HepG2 (cell line): ENCODE data around the gene FNDC3B.

ENCODE experiments used
- ARNT ChIP-seq: fragments of 450-650 bp; IDR thresholded peaks from 2 replicates; pipeline ENCODE4 v1.6.1; 2017
- MYC ChIP-seq: sonication (generic); formaldehyde crosslinking; IDR thresholded peaks from 2 replicates; pipeline ENCODE4 v1.9.0; 2021; ENCODE audit warnings: missing genetic modification reagents, borderline replicate concordance
- NFE2L1 ChIP-seq: sonication (generic); formaldehyde crosslinking; IDR thresholded peaks from 2 replicates; pipeline ENCODE4 v1.4.0; 2020; ENCODE audit warnings: missing genetic modification reagents, mild to moderate bottlenecking, borderline replicate concordance
- PCBP2 ChIP-seq: fragments of 200-400 bp; formaldehyde crosslinking; optimal IDR thresholded peaks from 2 replicates; pipeline ENCODE3; 2018; ENCODE audit warnings: low read length, low read depth; ENCODE audit not compliant: poor library complexity, severe bottlenecking
- POLR2A ChIP-seq, 2 experiments: IDR thresholded peaks; 2 replicates each; pipeline ENCODE4 v1.6.1; 2011; ENCODE audit warnings: low read depth in 2 of 2, low read length in 2 of 2, mild to moderate bottlenecking in 1 of 2, moderate library complexity in 1 of 2; ENCODE audit not compliant: insufficient read depth in 1 of 2
- SETDB1 ChIP-seq: sonication (generic); formaldehyde crosslinking; IDR thresholded peaks from 2 replicates; pipeline ENCODE4 v1.5.1; 2020; ENCODE audit warnings: missing genetic modification reagents, mild to moderate bottlenecking, borderline replicate concordance
- ZNF772 ChIP-seq: sonication (generic); formaldehyde crosslinking; IDR thresholded peaks from 2 replicates; pipeline ENCODE4 v1.5.0; 2020; ENCODE audit warnings: mild to moderate bottlenecking, missing genetic modification reagents
- TF ChIP-seq, protein P1 (sequence below): sonication (generic); formaldehyde crosslinking; IDR thresholded peaks from 2 replicates; pipeline ENCODE4 v1.8.0; 2022; ENCODE audit warnings: mild to moderate bottlenecking, missing genetic modification reagents; ENCODE audit not compliant: insufficient replicate concordance
- TF ChIP-seq, protein P2 (sequence below): sonication (generic); formaldehyde crosslinking; IDR thresholded peaks from 2 replicates; pipeline ENCODE4 v1.4.0; 2020; ENCODE audit warnings: mild to moderate bottlenecking, missing genetic modification reagents
- TF ChIP-seq, protein P3 (sequence below), 2 experiments: IDR thresholded peaks; 2 replicates each; pipeline ENCODE4 v1.6.1; 2011 to 2012; ENCODE audit warnings: low read length in 2 of 2, borderline replicate concordance in 1 of 2, low read depth in 1 of 2, mild to moderate bottlenecking in 1 of 2, moderate library complexity in 1 of 2
- TF ChIP-seq, protein P4 (sequence below), 2 experiments: sonication (generic) in 1 of 2; formaldehyde crosslinking in 1 of 2; IDR thresholded peaks; 2 replicates each; pipeline versions ENCODE4 v1.5.1 to v1.6.1; 2011 to 2020; ENCODE audit warnings: borderline replicate concordance in 1 of 2, low read depth in 1 of 2, low read length in 1 of 2, mild to moderate bottlenecking in 1 of 2, missing genetic modification reagents in 1 of 2, moderate library complexity in 1 of 2
- TF ChIP-seq, protein P5 (sequence below): sonication (generic); formaldehyde crosslinking; IDR thresholded peaks from 2 replicates; pipeline ENCODE4 v1.8.1; 2023; ENCODE audit warnings: mild to moderate bottlenecking, missing genetic modification reagents

DNA sequence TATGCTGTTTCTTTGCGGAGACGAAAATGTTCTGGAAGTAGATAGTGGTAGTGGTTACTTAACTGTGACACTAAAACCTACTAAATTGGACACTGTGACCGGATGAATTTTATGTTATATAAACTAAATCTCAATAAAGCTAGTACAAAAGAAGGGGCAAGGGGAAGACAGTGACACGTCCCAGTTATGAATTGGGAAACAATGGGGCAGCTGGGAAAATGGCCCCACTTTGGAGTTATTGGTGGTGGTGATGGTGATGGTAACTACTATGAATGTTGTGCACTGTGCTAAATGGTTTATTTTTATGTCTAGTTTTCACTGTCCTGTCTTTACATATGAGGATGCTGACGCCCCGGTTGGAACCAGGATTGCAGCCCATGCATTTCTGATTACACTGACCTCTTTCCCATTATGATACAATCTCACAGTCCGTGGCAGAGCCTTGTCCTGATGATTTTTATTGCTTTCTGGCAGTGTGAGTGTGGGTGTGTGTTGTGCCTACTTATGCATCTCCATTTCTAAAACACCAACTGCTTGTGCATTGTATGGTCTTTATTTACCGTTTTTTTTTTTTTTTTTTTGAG lies 192.0 kb downstream of the FNDC3B start:
- no peak for TF ChIP-seq NFE2L1 (CRISPR knock-in tag)
- no peak for TF ChIP-seq POLR2A (IDR thresholded peaks at IDR 0.05; ENCODE audit: insufficient read depth in 1 of 2, low read depth in 2 of 2, low read length in 2 of 2)
- TF ChIP-seq, protein P1, sequence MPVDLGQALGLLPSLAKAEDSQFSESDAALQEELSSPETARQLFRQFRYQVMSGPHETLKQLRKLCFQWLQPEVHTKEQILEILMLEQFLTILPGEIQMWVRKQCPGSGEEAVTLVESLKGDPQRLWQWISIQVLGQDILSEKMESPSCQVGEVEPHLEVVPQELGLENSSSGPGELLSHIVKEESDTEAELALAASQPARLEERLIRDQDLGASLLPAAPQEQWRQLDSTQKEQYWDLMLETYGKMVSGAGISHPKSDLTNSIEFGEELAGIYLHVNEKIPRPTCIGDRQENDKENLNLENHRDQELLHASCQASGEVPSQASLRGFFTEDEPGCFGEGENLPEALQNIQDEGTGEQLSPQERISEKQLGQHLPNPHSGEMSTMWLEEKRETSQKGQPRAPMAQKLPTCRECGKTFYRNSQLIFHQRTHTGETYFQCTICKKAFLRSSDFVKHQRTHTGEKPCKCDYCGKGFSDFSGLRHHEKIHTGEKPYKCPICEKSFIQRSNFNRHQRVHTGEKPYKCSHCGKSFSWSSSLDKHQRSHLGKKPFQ (CRISPR knock-in tag), result no peak
- TF ChIP-seq MYC, result no peak
- TF ChIP-seq, protein P2, sequence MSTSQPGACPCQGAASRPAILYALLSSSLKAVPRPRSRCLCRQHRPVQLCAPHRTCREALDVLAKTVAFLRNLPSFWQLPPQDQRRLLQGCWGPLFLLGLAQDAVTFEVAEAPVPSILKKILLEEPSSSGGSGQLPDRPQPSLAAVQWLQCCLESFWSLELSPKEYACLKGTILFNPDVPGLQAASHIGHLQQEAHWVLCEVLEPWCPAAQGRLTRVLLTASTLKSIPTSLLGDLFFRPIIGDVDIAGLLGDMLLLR (CRISPR knock-in tag), result no peak
- TF ChIP-seq, protein P3, sequence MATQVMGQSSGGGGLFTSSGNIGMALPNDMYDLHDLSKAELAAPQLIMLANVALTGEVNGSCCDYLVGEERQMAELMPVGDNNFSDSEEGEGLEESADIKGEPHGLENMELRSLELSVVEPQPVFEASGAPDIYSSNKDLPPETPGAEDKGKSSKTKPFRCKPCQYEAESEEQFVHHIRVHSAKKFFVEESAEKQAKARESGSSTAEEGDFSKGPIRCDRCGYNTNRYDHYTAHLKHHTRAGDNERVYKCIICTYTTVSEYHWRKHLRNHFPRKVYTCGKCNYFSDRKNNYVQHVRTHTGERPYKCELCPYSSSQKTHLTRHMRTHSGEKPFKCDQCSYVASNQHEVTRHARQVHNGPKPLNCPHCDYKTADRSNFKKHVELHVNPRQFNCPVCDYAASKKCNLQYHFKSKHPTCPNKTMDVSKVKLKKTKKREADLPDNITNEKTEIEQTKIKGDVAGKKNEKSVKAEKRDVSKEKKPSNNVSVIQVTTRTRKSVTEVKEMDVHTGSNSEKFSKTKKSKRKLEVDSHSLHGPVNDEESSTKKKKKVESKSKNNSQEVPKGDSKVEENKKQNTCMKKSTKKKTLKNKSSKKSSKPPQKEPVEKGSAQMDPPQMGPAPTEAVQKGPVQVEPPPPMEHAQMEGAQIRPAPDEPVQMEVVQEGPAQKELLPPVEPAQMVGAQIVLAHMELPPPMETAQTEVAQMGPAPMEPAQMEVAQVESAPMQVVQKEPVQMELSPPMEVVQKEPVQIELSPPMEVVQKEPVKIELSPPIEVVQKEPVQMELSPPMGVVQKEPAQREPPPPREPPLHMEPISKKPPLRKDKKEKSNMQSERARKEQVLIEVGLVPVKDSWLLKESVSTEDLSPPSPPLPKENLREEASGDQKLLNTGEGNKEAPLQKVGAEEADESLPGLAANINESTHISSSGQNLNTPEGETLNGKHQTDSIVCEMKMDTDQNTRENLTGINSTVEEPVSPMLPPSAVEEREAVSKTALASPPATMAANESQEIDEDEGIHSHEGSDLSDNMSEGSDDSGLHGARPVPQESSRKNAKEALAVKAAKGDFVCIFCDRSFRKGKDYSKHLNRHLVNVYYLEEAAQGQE (IDR thresholded peaks at IDR 0.05; ENCODE audit: borderline replicate concordance in 1 of 2, low read depth in 1 of 2, low read length in 2 of 2), result no peak
- TF ChIP-seq, protein P4, sequence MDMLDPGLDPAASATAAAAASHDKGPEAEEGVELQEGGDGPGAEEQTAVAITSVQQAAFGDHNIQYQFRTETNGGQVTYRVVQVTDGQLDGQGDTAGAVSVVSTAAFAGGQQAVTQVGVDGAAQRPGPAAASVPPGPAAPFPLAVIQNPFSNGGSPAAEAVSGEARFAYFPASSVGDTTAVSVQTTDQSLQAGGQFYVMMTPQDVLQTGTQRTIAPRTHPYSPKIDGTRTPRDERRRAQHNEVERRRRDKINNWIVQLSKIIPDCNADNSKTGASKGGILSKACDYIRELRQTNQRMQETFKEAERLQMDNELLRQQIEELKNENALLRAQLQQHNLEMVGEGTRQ (IDR thresholded peaks at IDR 0.05; ENCODE audit: low read depth, low read length), result no peak
- TF ChIP-seq, protein P4 (CRISPR knock-in tag; IDR thresholded peaks at IDR 0.05; ENCODE audit: borderline replicate concordance), result no peak
- TF ChIP-seq, protein P5, sequence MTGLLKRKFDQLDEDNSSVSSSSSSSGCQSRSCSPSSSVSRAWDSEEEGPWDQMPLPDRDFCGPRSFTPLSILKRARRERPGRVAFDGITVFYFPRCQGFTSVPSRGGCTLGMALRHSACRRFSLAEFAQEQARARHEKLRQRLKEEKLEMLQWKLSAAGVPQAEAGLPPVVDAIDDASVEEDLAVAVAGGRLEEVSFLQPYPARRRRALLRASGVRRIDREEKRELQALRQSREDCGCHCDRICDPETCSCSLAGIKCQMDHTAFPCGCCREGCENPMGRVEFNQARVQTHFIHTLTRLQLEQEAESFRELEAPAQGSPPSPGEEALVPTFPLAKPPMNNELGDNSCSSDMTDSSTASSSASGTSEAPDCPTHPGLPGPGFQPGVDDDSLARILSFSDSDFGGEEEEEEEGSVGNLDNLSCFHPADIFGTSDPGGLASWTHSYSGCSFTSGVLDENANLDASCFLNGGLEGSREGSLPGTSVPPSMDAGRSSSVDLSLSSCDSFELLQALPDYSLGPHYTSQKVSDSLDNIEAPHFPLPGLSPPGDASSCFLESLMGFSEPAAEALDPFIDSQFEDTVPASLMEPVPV, result no peak
- no peak for TF ChIP-seq PCBP2
- TF ChIP-seq ZNF772, result no peak
- no peak for TF ChIP-seq SETDB1 (CRISPR knock-in tag)
- TF ChIP-seq ARNT, result no peak
